Left ventricle myocardium superior (tissue), 1 donor: Measurements from ENCODE around the gene IL6ST. TPM values are rescaled to one million over a fixed set of nuclear protein-coding genes. Genes with fewer than 3 reads are reported as not detected.

Experiments
- ATAC-seq: fragments of 200-7000 bp; cut with Tn5 transposase; one replicate; pipeline ENCODE4 v1.9.1; 2020; ENCODE audit warnings: mild to moderate bottlenecking, moderate library complexity
- DNase-seq: peaks from one replicate; pipeline ENCODE4 v3.0.0-alpha.2; 2020
- intact Hi-C: fragments of 100-400 bp; cut with micrococcal nuclease; formaldehyde crosslinking; loops from one replicate; pipeline ENCODE4 v1.11.0; 2022
- total RNA-seq: library from RNA; stranded (reverse); fragmentation: NEBNext Ultra II Directional; extraction: Animal tissue kit (Norgen Biotek cat#: 25700); gene quantifications from one replicate; pipeline ENCODE4 v1.2.1, GENCODE V29; 2021
- donor health status: DM: no; HTN: yes; CAD: no; lungs with severe emphysema.

IL6ST gene
- total RNA-seq, 1 donor from 2014 or later = 153 TPM

DNA sequence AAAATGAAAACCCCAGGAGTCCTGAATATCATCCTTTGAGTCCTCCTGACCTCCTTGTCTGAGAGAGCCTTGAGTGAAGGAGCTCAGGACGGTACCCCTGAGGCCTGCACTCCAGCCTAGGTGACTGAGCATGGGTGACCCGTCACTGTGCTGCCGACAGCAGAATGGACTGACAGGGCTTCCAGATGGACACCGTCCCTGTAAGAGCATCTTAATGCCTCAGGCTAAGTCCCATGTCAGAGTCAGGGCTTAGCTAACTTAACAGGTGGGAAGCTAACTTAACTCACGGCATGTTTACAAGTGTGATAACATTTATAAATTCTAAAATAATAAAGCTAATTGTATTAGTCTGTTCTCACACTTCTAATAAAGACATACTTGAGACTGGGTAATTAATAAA, 68.3 kb downstream of the IL6ST start:
- intact Hi-C loops = no loop called here
- ATAC-seq = no peak
- no peak for DNase-seq

DNA sequence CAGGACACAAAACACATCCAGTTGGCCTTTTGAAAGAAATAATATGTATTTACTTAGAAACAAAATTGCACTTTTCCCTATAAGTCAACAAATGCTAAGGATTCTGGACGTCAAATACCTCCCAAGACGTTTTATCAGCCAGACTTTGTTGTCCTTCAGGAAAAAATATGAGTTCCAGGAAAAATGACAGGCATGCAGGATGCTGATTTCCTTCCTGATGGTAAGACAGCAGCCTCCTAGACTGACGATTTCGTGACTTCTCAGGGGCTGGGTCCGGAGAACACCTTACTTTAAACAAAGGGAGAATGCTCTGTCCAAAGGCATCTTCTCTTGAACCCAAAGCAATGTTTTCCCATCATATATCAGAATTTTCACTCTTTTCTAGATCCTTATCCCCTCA, 69.1 kb downstream of the IL6ST start:
- intact Hi-C loops = no loop called here
- ATAC-seq = no peak
- DNase-seq = no peak

DNA sequence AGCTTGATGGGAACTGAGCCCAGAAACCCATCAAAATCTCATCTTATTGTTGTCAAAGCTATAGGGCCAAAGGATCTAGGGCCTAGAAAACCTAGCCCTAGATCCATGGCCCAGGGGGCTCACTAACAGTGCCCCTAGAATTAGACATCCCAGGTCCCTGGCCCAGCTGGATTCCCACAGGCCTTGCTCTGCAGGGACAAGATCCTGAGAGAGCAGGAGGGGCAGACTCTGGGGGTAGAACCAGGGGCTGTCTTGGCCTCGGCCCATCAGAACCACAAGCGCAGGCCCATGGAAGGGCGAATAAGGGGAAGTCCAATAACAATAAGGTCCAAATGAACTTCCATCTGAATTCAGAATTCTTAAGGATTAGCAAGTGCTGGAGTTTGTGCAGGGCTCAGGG, 69.6 kb downstream of the IL6ST start:
- intact Hi-C loops = no loop called here
- ATAC-seq (no peak), DNase-seq (no peak)

DNA sequence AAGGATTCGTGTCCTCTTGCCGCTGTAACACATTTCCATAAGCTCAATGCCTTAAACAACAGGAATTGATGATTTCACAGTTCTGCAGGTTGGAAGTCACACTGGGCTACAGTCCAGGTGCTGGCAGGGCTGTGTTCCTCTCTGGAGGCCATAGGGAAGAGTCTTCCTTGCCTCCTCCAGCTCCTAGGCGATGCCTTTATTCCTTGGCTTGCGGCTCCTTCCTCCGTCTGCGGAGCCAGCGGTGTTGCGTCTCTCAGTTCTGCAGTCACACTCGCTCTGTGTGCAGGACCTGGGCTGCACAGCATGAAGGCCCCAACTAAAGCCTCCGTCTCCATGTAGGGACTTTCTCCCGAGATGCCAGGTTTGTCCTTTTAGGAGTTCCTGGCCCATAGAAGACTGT, 70.0 kb downstream of the IL6ST start:
- no peak for ATAC-seq
- DNase-seq = no peak
- intact Hi-C loops = no loop called here

DNA sequence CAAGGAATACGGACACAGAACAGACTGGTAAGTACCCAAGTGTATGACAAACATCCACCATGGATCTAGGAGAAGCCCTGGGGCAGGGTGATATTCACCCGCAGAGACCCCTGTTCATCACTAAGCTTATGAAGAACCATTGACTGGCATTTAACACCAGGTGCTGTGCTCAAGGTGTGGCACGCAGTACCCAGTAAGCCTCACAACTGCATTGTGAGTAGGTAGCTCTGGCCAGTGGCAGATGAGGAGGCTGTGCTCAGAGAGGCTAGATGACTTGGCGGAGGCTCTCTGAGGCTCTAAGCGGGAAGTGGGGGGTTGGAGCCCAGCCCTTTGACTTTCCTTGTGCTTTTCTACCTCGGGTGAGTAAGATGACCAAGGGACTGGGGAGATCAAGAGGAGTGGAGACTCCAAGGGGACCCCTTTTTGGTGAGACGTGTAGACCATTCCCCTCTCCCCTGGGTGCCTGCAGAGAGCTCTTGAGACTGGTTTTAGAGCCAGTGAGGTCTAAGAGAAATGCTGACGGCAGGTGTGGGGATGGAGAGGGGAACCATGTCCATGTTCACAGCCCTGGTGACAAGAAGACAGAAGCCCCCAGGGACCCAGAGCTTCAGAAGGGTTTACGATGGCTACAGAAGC, 70.8 kb downstream of the IL6ST start:
- ATAC-seq (no peak), DNase-seq (no peak)

DNA sequence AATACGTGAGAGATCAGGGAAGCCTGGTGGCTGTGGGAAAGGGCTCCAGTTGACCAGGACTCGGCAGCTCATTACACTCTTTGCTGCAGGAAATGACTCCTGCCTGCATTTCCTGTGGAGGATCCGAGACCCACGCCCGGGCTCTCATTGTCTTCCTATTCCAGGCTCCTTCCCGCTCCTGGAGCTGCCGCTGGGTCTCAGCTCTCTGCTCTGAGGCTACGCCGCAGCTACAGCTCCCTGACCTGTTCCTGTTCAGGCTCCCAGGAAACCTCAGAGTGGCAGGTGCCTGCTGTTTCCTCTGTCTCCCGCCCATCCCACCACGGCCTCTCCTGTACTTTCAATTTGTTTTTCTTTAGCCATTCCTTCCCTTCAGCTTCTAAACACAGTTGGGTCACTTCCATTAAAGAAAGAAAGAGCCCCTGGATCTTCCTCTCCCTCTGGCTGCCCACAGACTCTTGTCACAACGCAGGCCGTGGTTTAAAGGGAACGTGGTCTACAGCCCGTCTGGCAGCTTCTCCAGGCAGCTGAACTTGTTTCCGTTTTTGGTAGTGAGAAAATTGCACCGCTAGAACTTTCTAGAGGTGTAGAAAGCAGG, 71.5 kb downstream of the IL6ST start:
- peak; percentile 43 for DNase-seq
- ATAC-seq = peak; percentile 57
- intact Hi-C loops = no loop called here

More for the DNA sequence above, 70.8 kb downstream of the IL6ST start:
- intact Hi-C loops = no loop called here

DNA sequence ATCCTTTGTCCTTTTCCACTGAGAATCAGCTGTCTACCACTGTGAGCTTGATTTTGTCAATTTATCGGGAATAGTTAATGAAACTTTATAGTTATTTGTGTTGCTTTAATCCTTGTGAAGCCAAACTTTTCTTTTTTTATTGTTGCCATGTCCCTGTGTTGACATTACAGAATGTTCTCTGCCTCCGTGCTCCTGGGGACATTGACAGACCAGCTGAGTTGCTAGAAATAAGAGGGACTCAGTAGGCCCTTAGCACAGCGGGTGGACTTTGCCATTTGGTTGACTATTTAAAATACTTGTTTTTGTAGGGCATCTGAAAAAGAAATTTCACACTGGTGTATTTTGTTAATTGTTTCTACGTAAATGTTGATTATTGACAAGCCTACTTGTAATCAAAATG, 73.1 kb downstream of the IL6ST start:
- no peak for DNase-seq
- ATAC-seq = no peak
- intact Hi-C loops = no loop called here

DNA sequence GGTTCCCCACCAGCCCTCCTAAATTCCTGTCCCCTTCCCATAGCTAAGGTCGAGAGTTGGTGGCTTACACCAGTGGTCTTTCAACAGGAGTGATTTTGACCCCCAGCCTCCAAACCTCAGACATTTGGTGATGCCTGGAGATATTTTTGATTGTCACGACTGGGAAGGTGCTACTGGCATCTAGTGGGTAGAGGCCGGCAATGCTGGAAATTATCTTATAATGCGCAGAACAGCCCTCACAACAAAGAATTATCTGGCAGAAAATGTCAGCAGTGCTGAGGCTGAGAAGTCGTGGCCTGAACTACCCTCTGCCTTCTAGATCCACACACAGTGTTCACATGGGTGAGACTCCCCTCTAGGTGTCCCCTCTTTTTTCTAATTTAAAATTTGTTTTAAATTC, 74.0 kb downstream of the IL6ST start:
- no peak for DNase-seq
- ATAC-seq = no peak
- intact Hi-C loops = no loop called here

DNA sequence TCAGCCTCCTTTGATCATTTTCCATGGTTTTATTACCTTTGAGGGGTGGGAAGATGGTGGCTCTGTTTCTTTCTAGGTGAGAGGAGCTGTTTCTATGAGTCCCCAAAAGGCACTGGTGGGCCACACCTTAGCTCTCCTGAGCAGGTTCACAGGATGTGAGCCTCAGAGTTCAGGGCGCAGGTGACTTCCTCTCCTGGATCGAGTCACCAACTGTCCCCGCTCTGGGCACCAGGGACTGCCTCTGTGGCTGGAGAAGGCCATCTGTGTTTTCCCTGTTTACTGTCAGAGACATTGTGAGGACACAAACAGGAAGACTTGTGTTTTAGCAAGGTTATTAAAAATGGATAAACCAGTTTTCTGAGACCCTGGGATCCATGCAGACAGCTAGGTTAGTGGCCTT, 75.1 kb downstream of the IL6ST start:
- intact Hi-C loops = no loop called here
- DNase-seq = no peak
- no peak for ATAC-seq

DNA sequence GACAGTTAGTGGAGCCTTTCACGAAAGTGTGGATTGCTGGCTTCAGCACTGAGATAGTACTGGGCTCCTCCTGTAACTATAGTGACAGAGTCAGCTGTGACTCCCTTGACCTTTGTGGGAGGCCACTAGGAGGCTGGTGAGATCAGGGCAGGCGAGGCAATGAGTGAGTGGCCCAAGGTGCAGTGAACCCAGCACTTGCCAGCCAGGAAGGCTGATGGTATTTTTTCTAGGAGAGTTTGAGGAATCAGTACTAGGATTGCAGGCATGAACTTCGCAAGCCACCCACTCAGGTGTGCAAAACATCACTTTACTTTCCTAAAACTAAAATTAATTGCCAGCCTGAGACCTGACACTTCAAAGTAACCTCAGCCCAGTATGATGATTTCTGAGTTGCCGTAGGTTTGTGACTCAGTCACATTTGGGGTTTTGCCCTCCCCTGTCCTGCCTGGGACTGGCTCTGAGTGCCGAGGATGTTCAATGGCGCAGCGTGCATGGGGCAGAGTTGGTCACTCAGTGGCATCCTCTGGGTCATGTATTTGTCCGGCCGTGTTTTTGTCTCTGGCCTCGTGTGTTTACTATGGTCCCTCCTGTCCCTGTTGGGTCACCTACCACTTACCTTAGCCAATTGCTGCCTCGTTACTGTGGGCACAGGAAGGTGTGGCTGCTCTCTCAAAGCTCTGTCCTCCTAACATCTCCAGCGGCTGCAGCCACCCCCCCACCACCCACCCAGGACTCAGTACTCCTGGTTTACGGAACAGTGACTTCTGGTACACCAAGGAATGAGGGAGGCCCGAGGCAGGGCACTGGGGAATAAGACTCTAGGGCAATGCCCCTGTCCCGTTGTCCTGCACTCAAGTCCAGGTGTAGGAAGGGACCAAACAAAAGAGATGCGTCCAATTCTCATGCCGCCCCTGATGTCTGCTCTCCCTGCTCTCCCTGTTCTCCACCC, 76.4 kb downstream of the IL6ST start:
- intact Hi-C loops = no loop called here
- ATAC-seq (peak; percentile 44), DNase-seq (no peak)

DNA sequence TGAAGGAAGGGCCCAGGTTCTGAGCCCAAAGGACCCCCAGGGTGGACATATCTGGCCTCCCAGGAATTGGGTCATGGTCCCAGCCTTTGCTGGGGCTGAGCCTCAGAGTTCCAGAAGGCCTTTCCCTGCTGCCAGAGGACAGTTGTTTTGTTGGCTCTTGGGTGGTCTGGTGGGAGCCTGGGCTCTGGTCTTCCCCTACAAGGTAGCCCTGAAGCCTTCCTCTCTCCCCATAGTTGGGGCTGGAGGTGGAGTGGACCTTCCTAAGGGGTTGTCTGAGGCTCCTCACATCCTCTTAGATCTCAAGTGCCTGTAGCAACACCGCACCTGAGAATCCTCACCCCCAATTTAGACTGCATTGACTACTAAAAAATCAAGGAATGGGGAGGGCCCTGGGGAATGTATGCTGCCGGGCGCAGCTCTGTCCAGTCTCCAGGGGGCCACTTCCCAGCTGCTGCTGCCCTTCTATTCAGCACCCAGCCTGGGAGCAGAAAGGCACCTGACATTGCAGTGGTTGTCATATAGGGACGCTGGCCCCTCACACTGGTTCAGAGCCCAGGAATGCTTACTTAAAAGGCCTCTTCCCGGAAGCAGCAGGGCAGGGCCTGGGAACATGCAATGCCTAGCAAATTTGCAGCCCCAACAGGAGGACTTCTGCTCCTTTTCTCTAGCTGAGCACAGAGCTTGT, 77.2 kb downstream of the IL6ST start:
- intact Hi-C loops = no loop called here
- ATAC-seq (no peak), DNase-seq (no peak)

DNA sequence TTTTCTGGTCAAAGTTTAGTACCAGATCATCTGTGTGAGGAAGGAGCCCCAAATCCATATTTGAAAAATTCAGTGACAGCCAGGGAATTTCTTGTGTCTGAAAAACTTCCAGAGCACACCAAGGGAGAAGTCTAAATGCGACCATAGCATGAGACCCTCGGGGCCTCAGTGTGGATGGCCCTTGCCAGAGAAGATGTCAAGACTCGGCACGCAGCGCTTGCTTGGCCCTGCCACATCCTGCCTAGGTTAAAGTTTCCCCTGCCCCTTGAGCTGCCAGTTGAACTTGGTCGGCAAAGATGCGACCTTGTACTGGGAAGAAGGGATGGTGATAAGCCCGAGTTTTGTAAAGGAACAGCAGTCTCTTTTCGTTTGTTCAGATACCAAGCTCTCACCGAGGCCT, 77.8 kb downstream of the IL6ST start:
- intact Hi-C loops = no loop called here
- DNase-seq (no peak), ATAC-seq (no peak)

DNA sequence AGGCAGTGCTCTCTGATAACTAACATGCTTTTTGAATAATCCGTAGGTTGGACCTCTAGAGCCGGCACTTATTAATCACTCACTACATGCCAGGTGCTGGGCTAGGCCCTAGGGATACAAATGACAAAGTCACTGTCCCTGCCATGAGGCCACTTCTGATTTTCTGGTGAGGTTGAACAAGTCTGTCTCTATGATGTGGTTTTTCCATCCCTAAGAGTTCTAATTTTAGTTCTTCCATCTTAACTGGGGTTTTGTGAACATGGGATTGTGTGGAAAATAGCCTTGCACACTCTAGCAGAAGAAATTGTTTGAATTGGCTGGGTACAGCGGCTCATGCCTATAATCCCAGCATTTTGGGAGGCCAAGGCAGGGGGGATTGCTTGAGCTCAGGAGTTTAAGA, 79.0 kb downstream of the IL6ST start:
- ATAC-seq = no peak
- DNase-seq = no peak
- intact Hi-C loops = no loop called here

DNA sequence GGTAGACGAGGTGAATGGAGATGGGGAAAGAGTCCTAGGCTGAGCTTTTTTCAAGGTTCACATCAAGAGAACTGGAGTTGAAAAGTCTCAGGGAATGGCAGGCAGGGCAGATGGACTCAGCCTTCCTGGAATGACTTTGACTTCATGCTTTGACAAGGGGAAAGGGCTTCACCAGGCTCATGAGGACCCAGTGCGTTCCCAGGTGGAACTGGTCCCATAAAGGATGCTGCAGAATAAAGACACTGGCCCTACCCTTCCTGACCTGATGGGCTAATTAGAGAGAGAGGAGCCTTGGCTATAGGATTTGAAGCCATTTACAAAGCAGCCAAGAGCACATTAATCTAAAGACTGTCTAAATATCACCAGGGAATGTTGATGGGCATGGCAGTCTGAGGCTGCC, 79.8 kb downstream of the IL6ST start:
- ATAC-seq (no peak), DNase-seq (no peak)
- intact Hi-C loops = no loop called here

DNA sequence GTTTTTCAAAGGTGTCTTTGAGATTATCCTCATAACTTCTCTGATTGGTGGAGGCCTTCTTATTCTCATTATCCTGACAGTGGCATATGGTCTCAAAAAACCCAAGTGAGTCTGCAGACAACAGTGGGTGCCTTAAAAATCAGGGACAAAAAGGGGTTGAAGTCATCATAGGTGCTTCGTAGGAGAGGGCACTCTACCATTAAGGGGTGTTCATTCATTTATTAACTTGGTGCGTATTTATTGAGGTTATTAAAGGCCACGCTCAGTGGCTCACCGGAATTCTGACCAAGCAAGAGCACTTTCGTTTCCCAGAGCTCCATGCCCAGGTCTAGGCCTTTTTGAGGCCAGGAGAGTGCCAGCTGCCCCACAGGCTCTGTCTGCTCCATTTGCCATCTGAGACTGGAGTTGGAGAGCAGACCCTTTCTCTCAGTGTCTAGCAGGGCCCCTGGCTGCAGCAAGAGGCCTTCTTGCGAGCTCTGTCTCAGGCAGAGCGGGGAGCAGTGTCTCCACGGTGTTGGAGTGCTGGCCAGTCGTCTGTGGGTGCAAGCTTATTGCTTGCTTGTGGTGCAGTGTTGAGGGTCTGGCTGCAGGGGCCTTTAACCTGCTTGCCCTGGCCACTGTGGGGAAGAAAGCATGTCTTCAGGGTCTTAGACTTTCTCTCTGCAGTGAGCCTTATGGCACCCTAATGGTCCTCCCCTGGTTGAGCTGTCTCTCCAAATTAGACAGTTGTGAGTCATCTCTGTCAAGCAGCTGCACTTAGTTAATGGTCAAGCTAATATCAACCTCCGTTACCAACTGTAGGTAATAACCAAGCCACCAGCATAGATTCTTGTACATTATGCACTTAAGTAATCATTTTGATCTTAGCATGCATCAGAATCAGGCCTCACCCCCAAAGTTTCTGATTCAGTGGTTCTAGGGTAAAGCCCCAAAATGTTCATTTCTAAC, 81.0 kb downstream of the IL6ST start:
- no peak for DNase-seq
- intact Hi-C loops = no loop called here
- no peak for ATAC-seq

DNA sequence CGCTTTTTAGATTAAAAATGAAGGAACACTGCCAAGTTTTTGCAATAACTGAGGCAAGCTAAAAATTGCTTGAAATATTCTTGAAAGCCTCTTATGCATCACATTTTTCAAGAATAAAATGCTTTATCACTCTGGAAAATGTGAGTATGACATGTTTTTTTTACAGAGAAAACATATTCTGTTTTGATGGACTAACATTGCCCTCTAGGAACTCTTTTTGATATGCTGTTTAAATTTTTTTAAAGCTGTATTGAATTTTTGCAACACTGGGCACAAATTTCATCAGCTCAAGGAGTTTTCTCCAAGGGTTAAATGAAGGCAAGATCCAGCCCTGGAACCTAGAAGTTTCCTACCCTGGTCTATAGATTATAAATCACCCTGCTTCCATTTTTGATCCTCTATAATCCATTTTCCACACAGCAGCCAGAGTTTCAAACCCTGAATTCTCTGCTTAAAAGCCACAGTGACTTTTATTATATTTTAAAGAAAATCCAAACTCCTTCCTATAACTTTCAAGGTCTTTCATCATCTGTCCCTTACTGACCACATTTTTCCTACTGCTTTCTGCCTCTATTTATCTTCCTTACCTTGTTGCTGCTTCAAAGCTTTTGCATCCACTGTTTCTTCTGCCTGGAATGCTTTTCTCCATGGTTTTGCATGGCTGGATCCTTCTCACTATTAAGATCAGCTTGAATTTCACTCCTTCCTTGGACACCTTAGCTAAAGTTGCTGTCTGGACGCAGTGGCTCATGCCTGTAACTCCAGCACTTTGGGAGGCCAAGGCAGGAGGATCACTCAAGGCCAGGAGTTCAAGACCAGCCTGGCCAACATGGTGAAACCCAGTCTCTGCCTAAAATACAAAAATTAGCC, 82.7 kb downstream of the IL6ST start:
- DNase-seq = no peak
- intact Hi-C loops = no loop called here
- ATAC-seq = no peak

DNA sequence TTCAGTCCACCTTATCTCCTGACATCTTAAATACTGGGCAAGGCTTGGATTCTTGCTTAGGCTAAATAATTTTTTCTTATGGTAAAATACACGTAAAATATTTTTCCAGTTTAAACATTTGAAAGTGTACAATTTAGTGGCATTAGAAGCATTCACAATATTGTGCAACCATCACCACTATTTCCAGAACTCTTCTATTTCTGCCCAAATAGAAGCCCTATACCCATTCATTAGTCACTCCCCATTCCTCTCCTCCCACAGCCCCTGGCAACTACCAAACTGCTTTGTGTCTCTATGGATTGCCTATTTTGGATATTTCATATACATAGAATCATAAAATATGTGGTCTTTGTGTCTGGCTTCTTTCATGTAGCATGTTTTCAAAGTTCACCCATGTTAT, 86.0 kb downstream of the IL6ST start:
- no peak for DNase-seq
- ATAC-seq = no peak
- intact Hi-C loops = no loop called here

DNA sequence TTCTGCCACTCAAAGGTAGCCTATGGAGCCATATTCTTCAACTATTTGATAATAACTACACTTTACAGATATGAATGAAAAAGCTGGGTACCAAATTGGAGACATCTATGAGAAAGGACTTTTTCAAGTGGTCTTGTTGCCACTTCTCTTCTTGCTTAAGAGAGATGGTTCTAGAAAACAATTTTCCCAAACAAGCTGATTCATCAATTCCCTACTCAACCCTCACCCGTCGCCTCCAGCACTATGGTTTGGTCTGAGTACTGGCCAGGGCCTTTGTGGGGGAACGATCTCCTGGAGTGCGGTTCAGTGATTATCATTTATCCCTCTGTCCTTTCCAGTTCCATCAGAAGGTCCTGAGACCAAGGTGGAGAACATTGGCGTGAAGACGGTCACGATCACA, 86.8 kb downstream of the IL6ST start:
- no peak for DNase-seq
- ATAC-seq = no peak
- intact Hi-C loops = no loop called here
